Liver (tissue), 3 donors: ENCODE data around the gene STAG2.

Experiments
- ATF3 ChIP-seq: IDR thresholded peaks from 2 replicates; pipeline ENCODE4 v1.6.1; 2016; ENCODE audit warnings: antibody characterized with exemption
- FOXA1 ChIP-seq: IDR thresholded peaks from 2 replicates; pipeline ENCODE4 v1.6.1; 2016; ENCODE audit warnings: antibody characterized with exemption
- JUND ChIP-seq, 2 donors: IDR thresholded peaks; 2 replicates each; pipeline ENCODE4 v1.6.1; 2016; ENCODE audit warnings: antibody characterized with exemption in 2 of 2
- RAD21 ChIP-seq, 2 donors: IDR thresholded peaks; 2 replicates each; pipeline ENCODE4 v1.6.1; 2016; ENCODE audit warnings: antibody characterized with exemption in 2 of 2, mild to moderate bottlenecking in 2 of 2
- RXRA ChIP-seq, 2 donors: IDR thresholded peaks; 2 replicates each; pipeline ENCODE4 v1.6.1; 2017 to 2018; ENCODE audit warnings: antibody characterized with exemption in 2 of 2, mild to moderate bottlenecking in 1 of 2
- TAF1 ChIP-seq: conservative IDR thresholded peaks from 2 replicates; pipeline ENCODE4 v1.6.1; 2016; ENCODE audit warnings: antibody characterized with exemption, mild to moderate bottlenecking
- ZBTB33 ChIP-seq: IDR thresholded peaks from 2 replicates; pipeline ENCODE4 v1.6.1; 2016; ENCODE audit warnings: antibody characterized with exemption
- TF ChIP-seq, protein P1 (sequence below): fragments of 150-350 bp; IDR thresholded peaks from 2 replicates; pipeline ENCODE4 v1.5.1; 2017; ENCODE audit warnings: improper control_type of control experiment, low read depth, low read length; ENCODE audit not compliant: missing input control
- TF ChIP-seq, protein P2 (sequence below): IDR thresholded peaks from 2 replicates; pipeline ENCODE4 v1.6.1; 2016; ENCODE audit warnings: antibody characterized with exemption, mild to moderate bottlenecking
- TF ChIP-seq, protein P3 (sequence below): IDR thresholded peaks from 2 replicates; pipeline ENCODE4 v1.6.1; 2016; ENCODE audit warnings: antibody characterized with exemption
- donor health status: healthy.
- donor health status: healthy.

GRCh38 chrX:124028182-124028581, 66.7 kb downstream of the STAG2 start:
- TF ChIP-seq RXRA (IDR thresholded peaks at IDR 0.05) (no peak), JUND (IDR thresholded peaks at IDR 0.05) (no peak), RAD21 (IDR thresholded peaks at IDR 0.05) (no peak), ZBTB33 (no peak), TAF1 (no peak), ATF3 (no peak), FOXA1 (no peak)
- TF ChIP-seq, protein P1, sequence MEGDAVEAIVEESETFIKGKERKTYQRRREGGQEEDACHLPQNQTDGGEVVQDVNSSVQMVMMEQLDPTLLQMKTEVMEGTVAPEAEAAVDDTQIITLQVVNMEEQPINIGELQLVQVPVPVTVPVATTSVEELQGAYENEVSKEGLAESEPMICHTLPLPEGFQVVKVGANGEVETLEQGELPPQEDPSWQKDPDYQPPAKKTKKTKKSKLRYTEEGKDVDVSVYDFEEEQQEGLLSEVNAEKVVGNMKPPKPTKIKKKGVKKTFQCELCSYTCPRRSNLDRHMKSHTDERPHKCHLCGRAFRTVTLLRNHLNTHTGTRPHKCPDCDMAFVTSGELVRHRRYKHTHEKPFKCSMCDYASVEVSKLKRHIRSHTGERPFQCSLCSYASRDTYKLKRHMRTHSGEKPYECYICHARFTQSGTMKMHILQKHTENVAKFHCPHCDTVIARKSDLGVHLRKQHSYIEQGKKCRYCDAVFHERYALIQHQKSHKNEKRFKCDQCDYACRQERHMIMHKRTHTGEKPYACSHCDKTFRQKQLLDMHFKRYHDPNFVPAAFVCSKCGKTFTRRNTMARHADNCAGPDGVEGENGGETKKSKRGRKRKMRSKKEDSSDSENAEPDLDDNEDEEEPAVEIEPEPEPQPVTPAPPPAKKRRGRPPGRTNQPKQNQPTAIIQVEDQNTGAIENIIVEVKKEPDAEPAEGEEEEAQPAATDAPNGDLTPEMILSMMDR: no peak
- TF ChIP-seq, protein P2, sequence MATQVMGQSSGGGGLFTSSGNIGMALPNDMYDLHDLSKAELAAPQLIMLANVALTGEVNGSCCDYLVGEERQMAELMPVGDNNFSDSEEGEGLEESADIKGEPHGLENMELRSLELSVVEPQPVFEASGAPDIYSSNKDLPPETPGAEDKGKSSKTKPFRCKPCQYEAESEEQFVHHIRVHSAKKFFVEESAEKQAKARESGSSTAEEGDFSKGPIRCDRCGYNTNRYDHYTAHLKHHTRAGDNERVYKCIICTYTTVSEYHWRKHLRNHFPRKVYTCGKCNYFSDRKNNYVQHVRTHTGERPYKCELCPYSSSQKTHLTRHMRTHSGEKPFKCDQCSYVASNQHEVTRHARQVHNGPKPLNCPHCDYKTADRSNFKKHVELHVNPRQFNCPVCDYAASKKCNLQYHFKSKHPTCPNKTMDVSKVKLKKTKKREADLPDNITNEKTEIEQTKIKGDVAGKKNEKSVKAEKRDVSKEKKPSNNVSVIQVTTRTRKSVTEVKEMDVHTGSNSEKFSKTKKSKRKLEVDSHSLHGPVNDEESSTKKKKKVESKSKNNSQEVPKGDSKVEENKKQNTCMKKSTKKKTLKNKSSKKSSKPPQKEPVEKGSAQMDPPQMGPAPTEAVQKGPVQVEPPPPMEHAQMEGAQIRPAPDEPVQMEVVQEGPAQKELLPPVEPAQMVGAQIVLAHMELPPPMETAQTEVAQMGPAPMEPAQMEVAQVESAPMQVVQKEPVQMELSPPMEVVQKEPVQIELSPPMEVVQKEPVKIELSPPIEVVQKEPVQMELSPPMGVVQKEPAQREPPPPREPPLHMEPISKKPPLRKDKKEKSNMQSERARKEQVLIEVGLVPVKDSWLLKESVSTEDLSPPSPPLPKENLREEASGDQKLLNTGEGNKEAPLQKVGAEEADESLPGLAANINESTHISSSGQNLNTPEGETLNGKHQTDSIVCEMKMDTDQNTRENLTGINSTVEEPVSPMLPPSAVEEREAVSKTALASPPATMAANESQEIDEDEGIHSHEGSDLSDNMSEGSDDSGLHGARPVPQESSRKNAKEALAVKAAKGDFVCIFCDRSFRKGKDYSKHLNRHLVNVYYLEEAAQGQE: no peak
- TF ChIP-seq, protein P3, sequence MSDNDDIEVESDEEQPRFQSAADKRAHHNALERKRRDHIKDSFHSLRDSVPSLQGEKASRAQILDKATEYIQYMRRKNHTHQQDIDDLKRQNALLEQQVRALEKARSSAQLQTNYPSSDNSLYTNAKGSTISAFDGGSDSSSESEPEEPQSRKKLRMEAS: no peak
